ENCODE data around the gene KLHL26. TPM values are rescaled to one million over a fixed set of nuclear protein-coding genes. Genes with fewer than 3 reads are reported as not detected.

The KLHL26 gene
- total RNA-seq, 4 donors from 2014 or later = 7.9 to 23.2 (median 18.2) TPM

GRCh38 chr19:18666784-18667183 is 30.0 kb downstream of the KLHL26 start:
- TF ChIP-seq POLR2A (IDR thresholded peaks at IDR 0.05) = no peak
- no peak for TF ChIP-seq CTCF (IDR thresholded peaks at IDR 0.05)
- DNase-seq (ENCODE audit: low spot score in 2 of 2) = no peak
- 86 to 96% methylated on average over 5 of the region's 5 CpGs for WGBS, 2 donors
- H3K4me3 ChIP-seq (ENCODE audit: low read depth, poor library complexity, severe bottlenecking) = no peak overlapping the region
- intact Hi-C loops (cut with DNase I; ENCODE audit: low total_unique reads) = no loop called here

- WGBS, 2 donors = 96 to 97% methylated on average over 55 of the region's 55 CpGs
- no peak for DNase-seq (ENCODE audit: low spot score in 2 of 2)
- TF ChIP-seq POLR2A (IDR thresholded peaks at IDR 0.05) = no peak
- no peak for TF ChIP-seq CTCF (IDR thresholded peaks at IDR 0.05)
- intact Hi-C loops (cut with DNase I; ENCODE audit: low total_unique reads) = no loop called here
- no peak overlapping the region for H3K4me3 ChIP-seq (ENCODE audit: low read depth, poor library complexity, severe bottlenecking)
These were observed 30.9 kb downstream of the KLHL26 start for GRCh38 chr19:18667531-18668251.

- no peak overlapping the region for H3K4me3 ChIP-seq (ENCODE audit: low read depth, poor library complexity, severe bottlenecking)
- DNase-seq (ENCODE audit: low spot score in 2 of 2) = no peak
- intact Hi-C loops (cut with DNase I; ENCODE audit: low total_unique reads) = no loop called here
- TF ChIP-seq POLR2A (IDR thresholded peaks at IDR 0.05) (no peak), CTCF (IDR thresholded peaks at IDR 0.05) (no peak)
- 94 to 98% methylated on average over 36 to 38 of the region's 38 CpGs for WGBS, 2 donors
These were observed 31.4 kb downstream of the KLHL26 start for GRCh38 chr19:18668252-18668631.

GRCh38 chr19:18668744-18669523 is 32.1 kb downstream of the KLHL26 start:
- intact Hi-C loops (cut with DNase I; ENCODE audit: low total_unique reads) = no loop called here
- no peak for DNase-seq (ENCODE audit: low spot score in 2 of 2)
- H3K4me3 ChIP-seq (ENCODE audit: low read depth, poor library complexity, severe bottlenecking) = no peak overlapping the region
- WGBS, 2 donors = 94 to 97% methylated on average over 34 to 51 of the region's 58 CpGs
- TF ChIP-seq CTCF (IDR thresholded peaks at IDR 0.05) = no peak
- TF ChIP-seq POLR2A (IDR thresholded peaks at IDR 0.05) = no peak

GRCh38 chr19:18669524-18669817 is 32.6 kb downstream of the KLHL26 start:
- intact Hi-C loops (cut with DNase I; ENCODE audit: low total_unique reads) = no loop called here
- no peak for TF ChIP-seq CTCF (IDR thresholded peaks at IDR 0.05)
- TF ChIP-seq POLR2A (IDR thresholded peaks at IDR 0.05) = no peak
- 93% methylated on average over 12 of the region's 12 CpGs for WGBS, 2 donors
- no peak for DNase-seq (ENCODE audit: low spot score in 2 of 2)
- H3K4me3 ChIP-seq (ENCODE audit: low read depth, poor library complexity, severe bottlenecking) = no peak overlapping the region
